ES-I3 (cell line): ENCODE data around the gene ABCB6.

Experiments used
- H3K36me3 ChIP-seq: 2 replicates; pipeline ENCODE4 v1.6.1; 2013; ENCODE audit warnings: mild to moderate bottlenecking, low read length, control low read depth, moderate library complexity; ENCODE audit not compliant: insufficient read depth
- H3K4me1 ChIP-seq: 2 replicates; pipeline ENCODE4 v1.6.1; 2013; ENCODE audit warnings: mild to moderate bottlenecking, control low read depth, low read length; ENCODE audit not compliant: insufficient read depth
- H3K9ac ChIP-seq: 2 replicates; pipeline ENCODE4 v1.6.1; 2013; ENCODE audit warnings: low read depth, mild to moderate bottlenecking, low read length, moderate library complexity
- H3K9me3 ChIP-seq: 2 replicates; pipeline ENCODE4 v1.6.1; 2013; ENCODE audit warnings: mild to moderate bottlenecking, low read length, moderate library complexity; ENCODE audit not compliant: control insufficient read depth, insufficient read depth

The ABCB6 gene

GRCh38 chr2:219167997-219168396 lies 50.8 kb downstream of the ABCB6 start:
- no peaks in the 10 kb centered on the region for H3K9me3 ChIP-seq
- H3K36me3 ChIP-seq, result no peaks in the 10 kb centered on the region
- H3K9ac ChIP-seq, result no peak overlapping the region
- H3K4me1 ChIP-seq, result peaks cover 4% of the 10 kb centered on the region; the same call in 1 of the 2 replicates

GRCh38 chr2:219165058-219165911 lies 53.5 kb downstream of the ABCB6 start:
- Histone ChIP-seq H3K9ac (no peak overlapping the region), H3K9me3 (no peaks in the 10 kb centered on the region), H3K4me1 (no peaks in the 10 kb centered on the region; the same call in 1 of the 2 replicates), H3K36me3 (no peaks in the 10 kb centered on the region)

- Histone ChIP-seq H3K9ac (no peak overlapping the region), H3K9me3 (no peaks in the 10 kb centered on the region), H3K36me3 (no peaks in the 10 kb centered on the region), H3K4me1 (no peaks in the 10 kb centered on the region; the same call in 1 of the 2 replicates)
Measured at GRCh38 chr2:219163156-219163555, 55.6 kb downstream of the ABCB6 start.

DNA sequence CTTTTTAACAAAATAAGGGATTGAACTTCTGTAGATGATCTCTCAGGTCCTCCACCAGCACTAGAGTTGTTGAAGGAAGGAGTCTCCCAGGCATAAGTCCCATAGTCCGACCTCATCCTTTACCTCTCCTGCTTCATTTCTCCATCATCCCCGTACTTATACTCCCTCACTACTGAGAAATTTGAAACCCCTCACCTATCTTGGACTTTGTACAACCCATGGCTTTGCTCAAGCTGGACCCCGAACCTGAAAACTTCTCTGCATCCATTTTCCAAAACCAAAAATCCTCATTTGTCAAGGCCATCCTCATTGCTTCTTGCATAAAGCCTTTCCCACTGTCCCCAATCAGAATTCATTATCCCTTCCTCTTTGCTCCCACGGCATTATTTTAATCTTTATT lies 57.7 kb downstream of the ABCB6 start:
- H3K9me3 ChIP-seq, result no peaks in the 10 kb centered on the region
- peak overlapping the region; percentile 87; the same call in 1 of the 2 replicates for H3K9ac ChIP-seq
- H3K36me3 ChIP-seq, result no peaks in the 10 kb centered on the region
- no peaks in the 10 kb centered on the region; the same call in 1 of the 2 replicates for H3K4me1 ChIP-seq

- Histone ChIP-seq H3K9ac (peak within 1 kb of the TSS; percentile 87), H3K4me1 (no peaks in the 10 kb centered on the region; the same call in 1 of the 2 replicates), H3K36me3 (no peaks in the 10 kb centered on the region), H3K9me3 (no peaks in the 10 kb centered on the region)
Measured at GRCh38 chr2:219160186-219161017, 58.4 kb downstream of the ABCB6 start, which contains the start of gene NHEJ1. Gene NHEJ1, minus strand, starts transcription at chr2:219160815. Its CDS starts 2,453 bp downstream, at chr2:219158362.
